HepG2 (cell line): ENCODE measurements around the gene CARHSP1. TPM values are rescaled to one million over a fixed set of nuclear protein-coding genes. Genes with fewer than 3 reads are reported as not detected.

Source experiments
- AFF4 ChIP-seq: sonication (generic); formaldehyde crosslinking; IDR thresholded peaks from 2 replicates; pipeline ENCODE4 v1.4.0; 2020; ENCODE audit warnings: missing genetic modification reagents
- AGO2 ChIP-seq: fragments of 200-400 bp; formaldehyde crosslinking; optimal IDR thresholded peaks from 2 replicates; pipeline ENCODE3; 2017; ENCODE audit warnings: mild to moderate bottlenecking, low read depth, low read length, moderate library complexity
- ARNT2 ChIP-seq: sonication (generic); formaldehyde crosslinking; IDR thresholded peaks from 2 replicates; pipeline ENCODE4 v1.8.0; 2022; ENCODE audit warnings: mild to moderate bottlenecking, low read depth, missing genetic modification reagents, moderate library complexity
- KDM2A ChIP-seq: sonication (generic); formaldehyde crosslinking; IDR thresholded peaks from 2 replicates; pipeline ENCODE4 v1.4.0; 2020; ENCODE audit warnings: low read depth, missing genetic modification reagents, borderline replicate concordance
- KMT2A ChIP-seq: sonication (generic); formaldehyde crosslinking; IDR thresholded peaks from 2 replicates; pipeline ENCODE4 v1.4.0; 2020; ENCODE audit warnings: missing genetic modification reagents
- MED8 ChIP-seq: sonication (generic); formaldehyde crosslinking; IDR thresholded peaks from 2 replicates; pipeline ENCODE4 v1.8.1; 2023; ENCODE audit warnings: mild to moderate bottlenecking, missing genetic modification reagents; ENCODE audit not compliant: insufficient replicate concordance
- NR1H2 ChIP-seq: sonication (generic); formaldehyde crosslinking; IDR thresholded peaks from 2 replicates; pipeline ENCODE4 v1.8.1; 2022; ENCODE audit warnings: low read depth, missing genetic modification reagents, borderline replicate concordance
- PHF5A ChIP-seq: IDR thresholded peaks from one replicate; pipeline ENCODE4 v1.6.1; 2018; ENCODE audit warnings: low read depth, missing genetic modification reagents; ENCODE audit not compliant: unreplicated experiment
- RBM22 ChIP-seq: fragments of 200-400 bp; formaldehyde crosslinking; optimal IDR thresholded peaks from 2 replicates; pipeline ENCODE3; 2017; ENCODE audit warnings: mild to moderate bottlenecking, low read length, moderate library complexity
- RBM39 ChIP-seq: fragments of 200-400 bp; formaldehyde crosslinking; IDR thresholded peaks from one replicate; pipeline ENCODE4 v1.6.1; 2018; ENCODE audit warnings: antibody characterized with exemption, mild to moderate bottlenecking, low read depth, low read length; ENCODE audit not compliant: poor library complexity, severe bottlenecking
- SRF ChIP-seq: IDR thresholded peaks from 2 replicates; pipeline ENCODE4 v1.6.1; 2011; ENCODE audit warnings: mild to moderate bottlenecking, low read depth, low read length, moderate library complexity
- STAT6 ChIP-seq: sonication (generic); formaldehyde crosslinking; IDR thresholded peaks from 2 replicates; pipeline ENCODE4 v1.4.0; 2020; ENCODE audit warnings: missing genetic modification reagents, mild to moderate bottlenecking, borderline replicate concordance
- ZBTB2 ChIP-seq: sonication (generic); formaldehyde crosslinking; IDR thresholded peaks from 2 replicates; pipeline ENCODE4 v1.8.0; 2022; ENCODE audit warnings: low read depth, missing genetic modification reagents
- ZNF224 ChIP-seq: sonication (generic); formaldehyde crosslinking; IDR thresholded peaks from 2 replicates; pipeline ENCODE4 v1.5.0; 2020; ENCODE audit warnings: mild to moderate bottlenecking, missing genetic modification reagents
- ZNF232 ChIP-seq: sonication (generic); formaldehyde crosslinking; IDR thresholded peaks from 2 replicates; pipeline ENCODE4 v1.4.0; 2020; ENCODE audit warnings: missing genetic modification reagents, borderline replicate concordance
- ZNF337 ChIP-seq: sonication (generic); formaldehyde crosslinking; IDR thresholded peaks from 2 replicates; pipeline ENCODE4 v1.5.1; 2020; ENCODE audit warnings: missing genetic modification reagents, low read depth, mild to moderate bottlenecking, borderline replicate concordance
- ZNF768 ChIP-seq: sonication (generic); formaldehyde crosslinking; IDR thresholded peaks from 2 replicates; pipeline ENCODE4 v1.4.0; 2020; ENCODE audit warnings: missing genetic modification reagents
- ZNF781 ChIP-seq: sonication (generic); formaldehyde crosslinking; IDR thresholded peaks from 2 replicates; pipeline ENCODE4 v1.5.1; 2020; ENCODE audit warnings: borderline replicate concordance, mild to moderate bottlenecking, missing genetic modification reagents; ENCODE audit errors: not compliant biosample characterization
- ZNF850 ChIP-seq: sonication (generic); formaldehyde crosslinking; conservative IDR thresholded peaks from 2 replicates; pipeline ENCODE4 v1.9.0; 2021; ENCODE audit warnings: mild to moderate bottlenecking, missing genetic modification reagents
- polyA plus RNA-seq, 8 experiments: library from polyadenylated mRNA; depleted of rRNA in 3 of 8; stranded (reverse) in 7 of 8; unstranded in 1 of 8; fragments of >200 nt; fragmentation: Illumina TruSeq in 4 of 8; extraction: Trizol in 4 of 8; gene quantifications; 2 replicates each; pipeline versions ENCODE4 v1.2.1 to v1.2.3, GENCODE V29; 2011 to 2016; ENCODE audit warnings: low read depth in 4 of 8, missing spikeins in 1 of 8, mixed read lengths in 1 of 8; ENCODE audit not compliant: insufficient read depth in 1 of 8
- total RNA-seq, 5 experiments: library from RNA; depleted of rRNA; stranded (reverse); fragments of >200 nt; fragmentation: Illumina TruSeq; extraction: Trizol; gene quantifications; 2 replicates each; pipeline ENCODE4 v1.2.3, GENCODE V29; 2016; ENCODE audit warnings: low read depth in 1 of 5
- TF ChIP-seq, protein P1 (sequence below): IDR thresholded peaks from 2 replicates; pipeline ENCODE4 v1.6.1; 2016; ENCODE audit warnings: control low read depth

The CARHSP1 gene
- total and polyA plus RNA-seq, 2 of the 13 experiments (the other 11 are each of a cell fraction or from before 2014, with no cell fraction given) = 173 to 345 TPM

DNA sequence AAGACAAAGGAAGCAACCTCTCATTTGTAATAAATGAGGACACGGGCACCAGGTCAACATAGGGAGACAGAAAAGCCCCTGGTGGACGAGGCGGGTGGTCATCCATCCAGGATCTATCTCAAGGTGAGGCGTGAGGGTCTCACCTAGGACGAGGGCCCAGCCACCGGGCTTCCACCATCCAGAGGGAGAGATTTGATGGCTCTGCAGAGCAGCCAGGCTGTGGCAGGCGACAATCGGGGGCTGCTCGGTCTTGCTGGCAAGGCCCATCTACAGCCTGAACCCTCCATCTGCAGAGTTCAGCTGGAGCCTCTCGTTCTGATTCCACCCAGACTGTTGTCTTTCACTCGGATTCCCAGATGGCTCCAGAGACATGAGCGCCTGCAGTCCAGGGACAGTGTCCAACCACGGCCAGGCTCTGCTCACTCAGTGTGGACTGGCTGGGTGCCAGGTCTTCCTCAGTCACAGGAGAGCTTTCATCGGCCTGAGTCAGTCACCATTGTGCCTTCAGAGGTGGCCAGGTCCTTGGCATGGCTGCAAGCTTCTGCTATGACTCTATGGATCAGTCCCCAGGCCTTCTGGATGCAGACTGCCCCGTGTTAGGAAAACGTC lies 19.2 kb upstream of the CARHSP1 start (continued):
- TF ChIP-seq AFF4 (CRISPR knock-in tag) = no peak
- TF ChIP-seq MED8 = no peak
- peak; percentile 61 for TF ChIP-seq AGO2
- TF ChIP-seq ZNF768 (CRISPR knock-in tag) = peak; percentile 36; the same call in 1 of the 2 replicates
- no peak for TF ChIP-seq ARNT2 (CRISPR knock-in tag)
- TF ChIP-seq KDM2A = 0 out of 2 replicates have a peak, but pooled peaks have one; percentile 10
- no peak for TF ChIP-seq ZNF337 (CRISPR knock-in tag)
- peak; percentile 75 for TF ChIP-seq RBM22
- TF ChIP-seq ZNF224 = 0 out of 2 replicates have a peak, but pooled peaks have one; percentile 22
- TF ChIP-seq NR1H2 (CRISPR knock-in tag) = no peak
- TF ChIP-seq ZBTB2 (CRISPR knock-in tag) = no peak
- 0 out of 2 replicates have a peak, but pooled peaks have one; percentile 1 for TF ChIP-seq KMT2A
- TF ChIP-seq, protein P1, sequence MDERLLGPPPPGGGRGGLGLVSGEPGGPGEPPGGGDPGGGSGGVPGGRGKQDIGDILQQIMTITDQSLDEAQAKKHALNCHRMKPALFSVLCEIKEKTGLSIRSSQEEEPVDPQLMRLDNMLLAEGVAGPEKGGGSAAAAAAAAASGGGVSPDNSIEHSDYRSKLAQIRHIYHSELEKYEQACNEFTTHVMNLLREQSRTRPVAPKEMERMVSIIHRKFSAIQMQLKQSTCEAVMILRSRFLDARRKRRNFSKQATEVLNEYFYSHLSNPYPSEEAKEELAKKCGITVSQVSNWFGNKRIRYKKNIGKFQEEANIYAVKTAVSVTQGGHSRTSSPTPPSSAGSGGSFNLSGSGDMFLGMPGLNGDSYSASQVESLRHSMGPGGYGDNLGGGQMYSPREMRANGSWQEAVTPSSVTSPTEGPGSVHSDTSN = no peak
- no peak for TF ChIP-seq ZNF850 (CRISPR knock-in tag)
- TF ChIP-seq RBM39 = no peak
- no peak for TF ChIP-seq SRF
- no peak for TF ChIP-seq PHF5A (CRISPR knock-in tag)
- no peak for TF ChIP-seq STAT6 (CRISPR knock-in tag)
- no peak for TF ChIP-seq ZNF781 (CRISPR knock-in tag)
- TF ChIP-seq ZNF232 (CRISPR knock-in tag) = no peak
